CD4-positive, alpha-beta T cell treated with Interleukin-6 at 100 ng/mL for 8 hours (primary cell): Measurements from ENCODE around the gene ANK2.
"Not testable (repeated sequence)": the region's sequence is repeated elsewhere in the genome, so short reads cannot be mapped to it uniquely, and the experiment has no call there.

Source experiments
- DNase-seq: peaks from one replicate; pipeline ENCODE4 v3.0.0-alpha.2; 2020; ENCODE audit warnings: mixed read lengths, low spot score

ANK2 gene

GRCh38 chr4:113209652-113210320 lies 160.3 kb downstream of the ANK2 start:
- DNase-seq = no peak

- no peak for DNase-seq
Observed at GRCh38 chr4:113212613-113213012, 163.2 kb downstream of the ANK2 start.

- no peak for DNase-seq
Observed at GRCh38 chr4:113221990-113222389, 172.5 kb downstream of the ANK2 start.

- no peak for DNase-seq
Observed at GRCh38 chr4:113222471-113222870, 173.0 kb downstream of the ANK2 start.

- DNase-seq = no peak
Observed at GRCh38 chr4:113223001-113223400, 173.5 kb downstream of the ANK2 start.

- DNase-seq = no peak
Observed at GRCh38 chr4:113232194-113232593, 182.7 kb downstream of the ANK2 start.

GRCh38 chr4:113236916-113237315 lies 187.5 kb downstream of the ANK2 start:
- no peak for DNase-seq

- DNase-seq = no peak
Observed at GRCh38 chr4:113243312-113243711, 193.9 kb downstream of the ANK2 start.

GRCh38 chr4:113244747-113245146 lies 195.3 kb downstream of the ANK2 start:
- DNase-seq = not testable (repeated sequence)

- DNase-seq = no peak
Observed at GRCh38 chr4:113248320-113248719, 198.9 kb downstream of the ANK2 start.

- no peak for DNase-seq
Observed at GRCh38 chr4:113255628-113256027, 206.2 kb downstream of the ANK2 start.

GRCh38 chr4:113256946-113257345 lies 207.5 kb downstream of the ANK2 start:
- no peak for DNase-seq

GRCh38 chr4:113260688-113261087 lies 211.2 kb downstream of the ANK2 start:
- no peak for DNase-seq

- no peak for DNase-seq
Observed at GRCh38 chr4:113263274-113263673, 213.8 kb downstream of the ANK2 start.

GRCh38 chr4:113270520-113271319 lies 221.3 kb downstream of the ANK2 start:
- DNase-seq = no peak

GRCh38 chr4:113272523-113272922 lies 223.1 kb downstream of the ANK2 start:
- no peak for DNase-seq

GRCh38 chr4:113273721-113274220 lies 224.3 kb downstream of the ANK2 start:
- DNase-seq = no peak

- no peak for DNase-seq
Observed at GRCh38 chr4:113276464-113277170, 227.2 kb downstream of the ANK2 start.

GRCh38 chr4:113278324-113278934 lies 229.0 kb downstream of the ANK2 start:
- peak; percentile 37 for DNase-seq

GRCh38 chr4:113285501-113285900 lies 236.0 kb downstream of the ANK2 start:
- DNase-seq = no peak

- no peak for DNase-seq
Observed at GRCh38 chr4:113288257-113288656, 238.8 kb downstream of the ANK2 start.

- no peak for DNase-seq
Observed at GRCh38 chr4:113288696-113289095, 239.2 kb downstream of the ANK2 start.
